SKM-1 treated with dmso at 0.1 percent for 144 hours (cell line): Measurements from ENCODE around the gene POLD2.
"Not testable (repeated sequence)": the region's sequence is repeated elsewhere in the genome, so short reads cannot be mapped to it uniquely, and the experiment has no call there.

Experiments used
- DNase-seq: peaks from one replicate; lab custom pipeline; 2025; ENCODE audit not compliant: unreplicated experiment; lab: John Stamatoyannopoulos, UW

Gene POLD2

GRCh38 chr7:44139311-44140010 is 16.1 kb upstream of the POLD2 start:
- no peak for DNase-seq

GRCh38 chr7:44138698-44139097 is 15.3 kb upstream of the POLD2 start:
- no peak for DNase-seq

GRCh38 chr7:44136731-44137130 is 13.4 kb upstream of the POLD2 start:
- no peak for DNase-seq

- no peak for DNase-seq
Measured at GRCh38 chr7:44134943-44135628, 11.7 kb upstream of the POLD2 start.

- no peak for DNase-seq
Measured at GRCh38 chr7:44133295-44133694, 9.9 kb upstream of the POLD2 start.

GRCh38 chr7:44132039-44132438 is 8.7 kb upstream of the POLD2 start:
- DNase-seq: no peak

GRCh38 chr7:44131173-44132029 is 8.1 kb upstream of the POLD2 start:
- no peak for DNase-seq

- no peak for DNase-seq
Measured at GRCh38 chr7:44128721-44129582, 5.6 kb upstream of the POLD2 start.

GRCh38 chr7:44127161-44127560 is 3.8 kb upstream of the POLD2 start:
- no peak for DNase-seq

- DNase-seq: not testable (repeated sequence)
Measured at GRCh38 chr7:44126574-44126973, 3.2 kb upstream of the POLD2 start.

GRCh38 chr7:44124822-44125202 is 1.5 kb upstream of the POLD2 start:
- DNase-seq: no peak

- no peak for DNase-seq
Measured at GRCh38 chr7:44122529-44122928, 819 bp downstream of the POLD2 start.

- DNase-seq: no peak
Measured at GRCh38 chr7:44121761-44122420, 1.5 kb downstream of the POLD2 start.

- DNase-seq: no peak
Measured at GRCh38 chr7:44120395-44120794, 3.0 kb downstream of the POLD2 start.

GRCh38 chr7:44119829-44120380 is 3.4 kb downstream of the POLD2 start:
- no peak for DNase-seq

- DNase-seq: no peak
Measured at GRCh38 chr7:44117801-44118429, 5.4 kb downstream of the POLD2 start.

- DNase-seq: no peak
Measured at GRCh38 chr7:44116789-44117666, 6.3 kb downstream of the POLD2 start.

GRCh38 chr7:44116087-44116788 is 7.1 kb downstream of the POLD2 start:
- no peak for DNase-seq
